Measurements from ENCODE around the gene GSTT4. TPM values are rescaled to one million over a fixed set of nuclear protein-coding genes. Genes with fewer than 3 reads are reported as not detected.

Gene GSTT4
- total RNA-seq, 1 experiment from 2014 or later, result not detected

DNA sequence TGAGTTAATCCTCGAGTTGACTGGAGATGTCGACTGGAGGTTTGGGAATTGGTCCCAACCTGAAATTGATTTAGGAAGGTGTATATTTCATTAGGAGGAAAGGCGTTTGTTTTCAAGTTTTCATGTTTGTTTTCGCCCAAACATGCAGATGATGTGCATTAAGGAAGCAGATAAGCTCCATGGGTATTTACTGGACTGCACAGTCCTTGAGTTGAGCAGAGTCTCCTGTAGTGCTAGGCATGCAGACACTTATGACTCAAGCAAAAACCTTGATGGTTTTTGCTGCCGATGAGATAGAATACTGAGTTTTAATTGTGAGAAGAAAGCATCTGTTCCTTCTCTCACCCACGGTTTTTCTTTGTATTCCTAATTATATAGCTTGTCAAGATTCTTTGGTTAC lies 33.8 kb upstream of the GSTT4 start:
- Histone ChIP-seq H3K4me1 (ENCODE audit: insufficient read depth, low read length) (no peaks in the 10 kb centered on the region), H3T11ph (ENCODE audit: low read length) (no peak overlapping the region), H3K9ac (ENCODE audit: extremely low read depth, insufficient read length, low read length) (no peak overlapping the region), H2BK120ac (ENCODE audit: low read depth, low read length, poor library complexity, severe bottlenecking) (no peak overlapping the region), H4K8ac (replicated peaks; ENCODE audit: insufficient read length, low read depth, low read length) (no peak overlapping the region), H2AK5ac (ENCODE audit: insufficient read length, low read length) (no peak overlapping the region), H3K4ac (ENCODE audit: low read depth, low read length) (no peak overlapping the region), H3K23me2 (ENCODE audit: insufficient read length, low read depth, low read length, poor library complexity, severe bottlenecking) (no peaks in the 10 kb centered on the region), H3K79me1 (ENCODE audit: insufficient read depth, low read depth, low read length, poor library complexity, severe bottlenecking) (no peaks in the 10 kb centered on the region), H3K14ac (ENCODE audit: insufficient read depth, low read length) (no peak overlapping the region), H3K9me3 (ENCODE audit: control insufficient read depth, low read depth, low read length) (no peaks in the 10 kb centered on the region), H3K27ac (ENCODE audit: insufficient read length, low read depth, low read length) (no peak overlapping the region), H4K20me1 (ENCODE audit: control insufficient read depth, insufficient read depth, insufficient read length) (no peaks in the 10 kb centered on the region), H3K18ac (ENCODE audit: insufficient read length, low read depth, low read length) (no peak overlapping the region), H4K91ac (ENCODE audit: insufficient read length, low read depth, low read length) (no peak overlapping the region), H3K56ac (ENCODE audit: insufficient read length, low read depth, low read length) (no peak overlapping the region), H4K5ac (ENCODE audit: insufficient read length, low read depth, low read length) (no peak overlapping the region), H2BK20ac (ENCODE audit: low read depth, low read length, poor library complexity, severe bottlenecking) (no peak overlapping the region), H3K23ac (ENCODE audit: insufficient read length, low read depth, low read length) (no peak overlapping the region), H2BK15ac (ENCODE audit: low read depth, low read length) (no peak overlapping the region), H3K4me2 (ENCODE audit: insufficient read depth, insufficient read length, low read length) (no peak overlapping the region), H3K27me3 (ENCODE audit: insufficient read depth, low read length) (no peaks in the 10 kb centered on the region), H3K79me2 (ENCODE audit: insufficient read depth, low read length) (no peaks in the 10 kb centered on the region), H2AFZ (ENCODE audit: low read length) (no peak overlapping the region), H2BK12ac (ENCODE audit: insufficient read length, low read depth, low read length) (no peak overlapping the region), H2BK5ac (ENCODE audit: insufficient read length, low read length) (no peak overlapping the region)
- Mint-ChIP-seq H3K27me3 (ENCODE audit: low read depth) (no peaks in the 10 kb centered on the region), H3K4me3 (no peak overlapping the region), H3K27ac (peak overlapping the region; percentile 11 to 74 (median 63); a peak in 4 of 7 replicates), H3K36me3 (ENCODE audit: insufficient read depth in 1 of 3, low read depth in 3 of 3) (peaks cover 25 to 76% (median 53%) of the 10 kb centered on the region in 3 experiments; a peak in 6 of 7 replicates), H3K9me3 (no peaks in the 10 kb centered on the region), H3K4me1 (peaks cover 5 to 22% of the 10 kb centered on the region in 2 experiments)
- WGBS (ENCODE audit: extremely low coverage, insufficient read length, low lambda C conversion rate), result no CpG with 5 or more reads among the region's 6 CpGs
- TF ChIP-seq, protein P1, sequence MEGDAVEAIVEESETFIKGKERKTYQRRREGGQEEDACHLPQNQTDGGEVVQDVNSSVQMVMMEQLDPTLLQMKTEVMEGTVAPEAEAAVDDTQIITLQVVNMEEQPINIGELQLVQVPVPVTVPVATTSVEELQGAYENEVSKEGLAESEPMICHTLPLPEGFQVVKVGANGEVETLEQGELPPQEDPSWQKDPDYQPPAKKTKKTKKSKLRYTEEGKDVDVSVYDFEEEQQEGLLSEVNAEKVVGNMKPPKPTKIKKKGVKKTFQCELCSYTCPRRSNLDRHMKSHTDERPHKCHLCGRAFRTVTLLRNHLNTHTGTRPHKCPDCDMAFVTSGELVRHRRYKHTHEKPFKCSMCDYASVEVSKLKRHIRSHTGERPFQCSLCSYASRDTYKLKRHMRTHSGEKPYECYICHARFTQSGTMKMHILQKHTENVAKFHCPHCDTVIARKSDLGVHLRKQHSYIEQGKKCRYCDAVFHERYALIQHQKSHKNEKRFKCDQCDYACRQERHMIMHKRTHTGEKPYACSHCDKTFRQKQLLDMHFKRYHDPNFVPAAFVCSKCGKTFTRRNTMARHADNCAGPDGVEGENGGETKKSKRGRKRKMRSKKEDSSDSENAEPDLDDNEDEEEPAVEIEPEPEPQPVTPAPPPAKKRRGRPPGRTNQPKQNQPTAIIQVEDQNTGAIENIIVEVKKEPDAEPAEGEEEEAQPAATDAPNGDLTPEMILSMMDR (conservative IDR thresholded peaks at IDR 0.05), result no peak
- no peak for DNase-seq
